Gastroesophageal sphincter (tissue), 2 donors: ENCODE results near the gene ESR1.

ENCODE experiments used
- EP300 ChIP-seq: sonication (generic); formaldehyde crosslinking; IDR thresholded peaks from one replicate; pipeline ENCODE4 v1.6.1; 2017; ENCODE audit warnings: antibody characterized with exemption, mild to moderate bottlenecking
- POLR2A ChIP-seq, 2 donors: fragments of 450-650 bp; IDR thresholded peaks; one replicate each; pipeline ENCODE4 v1.6.1; 2017; ENCODE audit warnings: antibody characterized with exemption in 2 of 2, mild to moderate bottlenecking in 2 of 2, moderate library complexity in 1 of 2

- TF ChIP-seq EP300 (no peak), POLR2A (IDR thresholded peaks at IDR 0.05) (no peak)
Observed at GRCh38 chr6:151916075-151916474, 108.6 kb downstream of the ESR1 start.
